PC-9 (cell line): ENCODE measurements around the gene RTP2.

ENCODE experiments used
- EZH2 ChIP-seq: fragments of 200-600 bp; sonication (generic); IDR thresholded peaks from 2 replicates; pipeline ENCODE4 v1.8.0; 2017; ENCODE audit warnings: antibody characterized with exemption, low read depth
- TF ChIP-seq, protein P1 (sequence below): fragments of 200-600 bp; sonication (generic); conservative IDR thresholded peaks from 2 replicates; pipeline ENCODE4 v1.6.1; 2017; ENCODE audit warnings: mixed run types, antibody characterized with exemption, mild to moderate bottlenecking, moderate library complexity

GRCh38 chr3:187718802-187719201, 16.4 kb upstream of the RTP2 start:
- TF ChIP-seq, protein P1, sequence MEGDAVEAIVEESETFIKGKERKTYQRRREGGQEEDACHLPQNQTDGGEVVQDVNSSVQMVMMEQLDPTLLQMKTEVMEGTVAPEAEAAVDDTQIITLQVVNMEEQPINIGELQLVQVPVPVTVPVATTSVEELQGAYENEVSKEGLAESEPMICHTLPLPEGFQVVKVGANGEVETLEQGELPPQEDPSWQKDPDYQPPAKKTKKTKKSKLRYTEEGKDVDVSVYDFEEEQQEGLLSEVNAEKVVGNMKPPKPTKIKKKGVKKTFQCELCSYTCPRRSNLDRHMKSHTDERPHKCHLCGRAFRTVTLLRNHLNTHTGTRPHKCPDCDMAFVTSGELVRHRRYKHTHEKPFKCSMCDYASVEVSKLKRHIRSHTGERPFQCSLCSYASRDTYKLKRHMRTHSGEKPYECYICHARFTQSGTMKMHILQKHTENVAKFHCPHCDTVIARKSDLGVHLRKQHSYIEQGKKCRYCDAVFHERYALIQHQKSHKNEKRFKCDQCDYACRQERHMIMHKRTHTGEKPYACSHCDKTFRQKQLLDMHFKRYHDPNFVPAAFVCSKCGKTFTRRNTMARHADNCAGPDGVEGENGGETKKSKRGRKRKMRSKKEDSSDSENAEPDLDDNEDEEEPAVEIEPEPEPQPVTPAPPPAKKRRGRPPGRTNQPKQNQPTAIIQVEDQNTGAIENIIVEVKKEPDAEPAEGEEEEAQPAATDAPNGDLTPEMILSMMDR, result no peak
- TF ChIP-seq EZH2, result no peak
